Hematopoietic multipotent progenitor cell treated with erythropoietin and hydrocortisone succinate and interleukin-3 and kit ligand, for 4 days (in vitro differentiated cells): ENCODE data around the gene SLC14A1.
A peak's percentile ranks its signal among the peaks of the same experiment; 100 is the strongest.
"Not testable (repeated sequence)": the region's sequence is repeated elsewhere in the genome, so short reads cannot be mapped to it uniquely, and the experiment has no call there.

Source experiments
- DNase-seq: peaks from one replicate; pipeline ENCODE4 v3.0.0-alpha.2; 2015

SLC14A1 gene

DNA sequence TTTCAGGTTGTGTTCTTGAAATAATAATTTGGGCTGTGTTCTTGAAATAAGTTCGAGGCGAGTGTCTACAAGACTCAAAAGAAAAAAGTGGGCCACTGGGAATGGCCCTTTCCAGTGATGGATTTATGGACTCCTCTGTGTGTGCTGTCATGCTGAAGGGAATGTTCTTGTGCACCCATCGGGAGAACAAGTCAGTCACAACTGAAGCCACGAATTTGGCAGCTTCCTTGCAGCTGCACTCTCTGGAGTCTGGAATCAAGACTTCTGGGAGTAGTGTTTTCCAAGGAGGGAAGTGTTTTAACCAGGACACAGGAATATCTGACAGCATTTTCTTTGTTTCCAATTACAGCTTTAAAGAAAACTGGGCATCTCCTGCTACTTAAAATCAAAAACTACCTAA is 620 bp downstream of the SLC14A1 start:
- DNase-seq = no peak

DNA sequence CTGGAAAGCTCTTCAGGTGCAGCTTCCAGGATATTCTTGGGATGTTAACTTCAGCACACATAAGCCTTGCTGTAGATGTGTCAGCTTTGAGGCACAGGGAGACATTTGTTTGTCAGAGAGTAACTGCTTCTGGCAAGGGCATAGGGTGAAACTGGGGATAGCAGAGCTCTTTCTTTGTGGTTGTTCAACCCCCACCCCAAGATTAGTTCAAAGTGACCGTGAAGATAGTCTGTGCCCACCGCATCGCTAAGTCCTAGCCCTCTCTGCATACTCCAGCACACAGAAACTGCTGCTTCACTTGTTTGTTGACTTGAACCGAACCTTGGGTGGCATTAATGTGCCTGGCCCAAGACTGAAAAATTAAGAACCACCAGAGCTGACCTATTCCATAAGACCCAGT is 1.4 kb downstream of the SLC14A1 start:
- DNase-seq = no peak

DNA sequence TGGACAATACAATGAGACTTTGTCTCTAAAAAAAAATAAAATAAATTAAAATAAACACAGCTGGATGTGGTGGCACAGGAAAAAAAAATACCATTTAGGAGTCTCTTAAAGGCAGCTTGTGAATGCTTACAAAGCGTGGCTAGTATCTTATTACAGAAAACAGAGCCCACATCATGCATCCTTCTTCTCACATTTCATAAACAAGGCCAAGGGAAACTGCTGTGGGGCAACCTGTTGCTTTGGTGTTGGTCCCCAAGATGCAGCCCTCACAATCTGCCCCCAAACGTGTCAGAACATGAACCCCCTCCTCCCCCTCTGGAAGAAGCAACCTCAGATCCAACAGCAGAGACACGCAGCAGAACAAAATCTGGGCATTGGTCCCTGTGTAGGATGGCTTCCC is 2.6 kb downstream of the SLC14A1 start:
- DNase-seq = no peak

DNA sequence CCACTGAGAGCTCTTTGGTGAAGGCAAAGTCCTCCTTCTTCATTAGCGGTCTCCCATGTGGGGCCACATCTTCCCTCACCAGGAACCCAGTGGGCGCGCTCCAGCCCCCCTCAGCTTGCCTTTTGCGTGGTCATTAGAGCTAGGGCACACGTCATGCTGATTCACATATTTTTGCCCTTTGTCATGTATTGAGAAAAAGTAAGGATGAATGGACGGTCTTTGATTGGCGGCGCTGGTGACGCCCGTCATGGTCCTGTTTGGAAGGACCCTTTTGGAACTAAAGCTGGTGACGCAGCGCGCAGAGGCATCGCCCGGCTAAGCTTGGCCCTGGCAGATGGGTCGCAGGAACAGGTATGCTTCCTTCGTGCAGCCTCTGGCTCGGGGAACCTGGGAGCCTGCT is 3.1 kb downstream of the SLC14A1 start:
- DNase-seq = no peak

DNA sequence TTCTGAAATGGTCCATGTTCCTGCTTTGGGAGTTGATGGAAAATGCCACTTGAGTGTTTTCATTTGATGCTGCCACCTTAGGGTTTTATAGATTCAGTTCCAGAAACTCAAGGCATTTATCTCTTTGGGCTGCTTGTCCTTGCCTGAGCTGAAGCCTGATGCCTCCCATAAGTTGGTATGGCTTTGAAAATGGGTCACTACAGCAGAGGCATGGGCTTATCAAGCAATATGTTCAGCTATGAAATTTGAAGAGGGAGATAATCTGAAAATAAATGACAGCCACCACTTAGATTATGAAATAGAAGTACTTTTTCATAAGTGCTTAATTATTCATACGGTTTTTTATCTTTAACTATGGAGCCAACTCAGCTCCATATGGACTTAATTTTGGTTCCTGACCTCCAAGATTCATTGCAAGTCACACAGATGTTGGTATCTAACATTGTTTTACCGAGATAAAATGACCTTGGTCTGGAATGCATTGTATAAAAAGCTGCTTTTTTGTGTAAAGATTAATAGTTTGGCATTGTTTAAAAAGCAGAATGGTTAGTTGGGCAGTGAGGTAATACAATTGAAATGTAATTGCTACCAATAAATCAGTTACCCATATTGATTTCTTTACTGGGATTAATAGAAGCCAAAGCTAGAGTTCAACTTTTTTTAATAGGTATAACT is 4.5 kb downstream of the SLC14A1 start:
- DNase-seq = no peak

DNA sequence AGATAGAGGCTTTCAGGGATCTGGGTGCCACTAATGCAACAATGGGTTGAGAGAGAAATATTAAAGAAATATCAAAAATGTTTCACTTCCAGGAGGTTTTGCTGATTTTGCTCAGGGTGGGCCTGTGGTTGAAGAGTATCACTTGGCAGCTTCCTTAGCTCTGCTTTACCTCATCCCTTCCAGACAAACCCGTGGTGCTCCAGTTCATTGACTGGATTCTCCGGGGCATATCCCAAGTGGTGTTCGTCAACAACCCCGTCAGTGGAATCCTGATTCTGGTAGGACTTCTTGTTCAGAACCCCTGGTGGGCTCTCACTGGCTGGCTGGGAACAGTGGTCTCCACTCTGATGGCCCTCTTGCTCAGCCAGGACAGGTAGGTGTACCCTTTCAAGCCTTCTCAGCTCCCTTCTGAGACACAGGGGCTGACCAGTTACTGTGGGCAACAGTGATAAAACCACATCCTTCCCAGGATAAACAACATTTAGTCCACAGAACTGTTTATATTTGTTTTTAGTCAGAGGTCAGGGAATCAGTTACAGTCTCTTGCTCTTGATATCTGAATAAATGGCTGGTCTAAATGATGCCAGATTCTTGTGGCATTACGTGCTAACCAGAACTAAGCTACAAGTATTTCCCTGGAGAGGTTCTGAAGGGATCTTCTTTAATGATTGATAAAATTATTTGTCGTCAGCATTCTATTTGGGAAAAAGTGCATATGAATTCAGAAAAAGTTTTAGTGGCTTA is 7.0 kb downstream of the SLC14A1 start:
- DNase-seq = no peak

DNA sequence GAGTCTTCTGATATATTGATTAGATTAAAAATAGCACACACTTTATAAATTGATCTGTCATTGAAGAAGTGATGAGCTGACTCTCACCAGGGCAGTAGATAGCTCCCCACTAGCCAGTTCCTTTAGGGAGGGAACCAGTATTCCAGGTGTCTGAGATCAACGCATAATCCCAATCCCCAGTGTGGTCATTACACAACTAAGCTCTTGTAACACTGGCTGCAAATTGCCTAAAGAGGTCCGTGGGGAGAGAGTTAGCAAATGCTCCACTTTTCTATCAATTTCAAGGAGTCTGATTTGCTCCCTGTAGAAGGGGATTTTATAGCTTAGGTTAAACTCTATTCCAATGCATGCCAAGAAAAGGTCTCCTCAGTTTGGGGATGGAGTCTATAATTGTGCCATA is 7.7 kb downstream of the SLC14A1 start:
- DNase-seq = no peak

DNA sequence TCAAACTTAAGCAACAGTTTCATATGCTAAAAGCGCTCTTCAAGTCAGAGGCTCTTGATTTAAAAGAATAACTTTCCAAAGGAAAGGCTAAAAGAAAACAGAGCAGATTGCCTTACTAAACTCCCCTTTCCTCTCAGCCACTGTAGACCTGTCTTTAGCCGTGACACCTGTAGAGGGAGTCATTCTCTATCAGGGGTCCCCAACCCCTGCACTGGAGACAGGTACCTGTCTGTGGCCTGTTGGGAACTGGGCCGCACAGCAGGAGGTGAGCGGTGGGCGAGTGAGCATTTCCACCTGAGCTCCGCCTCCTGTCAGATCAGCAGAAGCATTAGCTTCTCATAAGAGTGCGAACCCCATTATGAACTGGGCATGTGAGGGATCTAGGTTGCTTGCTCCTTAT is 9.6 kb downstream of the SLC14A1 start:
- DNase-seq = no peak

DNA sequence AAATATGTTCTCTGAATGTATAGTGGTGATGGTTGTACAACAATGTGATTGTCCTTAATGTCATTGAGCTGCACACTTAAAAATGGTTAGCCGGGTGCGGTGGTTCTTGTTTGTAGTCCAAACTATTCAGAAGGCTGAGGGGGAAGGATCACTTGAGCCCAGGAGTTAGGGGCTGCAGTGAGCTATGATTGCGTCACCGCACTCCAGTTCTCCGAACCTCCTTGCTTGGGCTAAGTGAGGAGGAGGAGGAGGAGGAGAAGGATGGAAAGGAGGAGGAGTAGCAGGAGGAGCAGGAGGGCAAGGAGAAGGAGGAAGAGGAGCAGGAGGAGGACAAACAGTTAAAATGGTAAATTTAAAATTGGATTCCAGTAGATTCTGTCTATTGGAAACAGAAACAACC is 10.5 kb downstream of the SLC14A1 start:
- DNase-seq = no peak

DNA sequence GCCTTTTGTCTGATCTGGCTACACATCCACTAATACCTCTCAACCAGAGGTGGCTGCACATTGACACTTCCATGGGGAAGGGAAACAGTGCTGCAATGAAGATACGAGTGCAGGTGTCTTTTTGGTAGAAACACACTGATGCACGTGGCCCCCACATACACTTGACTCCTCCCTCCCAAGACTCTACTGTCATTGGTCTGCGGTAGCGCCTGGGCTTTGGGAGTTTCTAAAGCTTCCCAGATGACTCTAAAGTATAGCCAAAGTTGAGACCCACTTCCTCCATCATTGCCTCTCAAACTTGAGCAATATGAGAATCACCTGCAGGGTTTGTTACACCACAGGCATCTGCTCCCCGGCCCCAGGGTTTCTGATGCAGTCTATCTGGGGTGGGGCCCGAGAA is 11.0 kb downstream of the SLC14A1 start:
- DNase-seq = no peak

DNA sequence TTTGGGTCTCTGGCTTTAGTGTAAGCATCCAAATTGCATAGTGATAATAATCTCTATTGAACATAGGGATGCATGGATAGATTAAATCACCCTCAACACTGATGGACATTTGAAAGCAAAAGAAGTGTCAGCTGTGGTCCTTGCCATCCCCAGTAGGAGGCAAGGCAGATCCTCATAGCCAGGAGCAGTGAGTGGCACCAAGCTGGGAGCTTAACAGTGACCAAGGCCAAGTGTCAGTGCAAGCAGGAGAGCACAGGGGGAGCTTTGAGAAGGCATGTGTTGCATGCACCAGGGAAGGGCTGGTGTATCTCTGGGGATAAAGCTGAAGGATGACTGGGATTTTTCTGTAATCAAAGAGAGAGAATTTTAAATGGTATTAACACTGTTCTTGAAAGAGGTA is 14.7 kb downstream of the SLC14A1 start:
- DNase-seq = no peak

DNA sequence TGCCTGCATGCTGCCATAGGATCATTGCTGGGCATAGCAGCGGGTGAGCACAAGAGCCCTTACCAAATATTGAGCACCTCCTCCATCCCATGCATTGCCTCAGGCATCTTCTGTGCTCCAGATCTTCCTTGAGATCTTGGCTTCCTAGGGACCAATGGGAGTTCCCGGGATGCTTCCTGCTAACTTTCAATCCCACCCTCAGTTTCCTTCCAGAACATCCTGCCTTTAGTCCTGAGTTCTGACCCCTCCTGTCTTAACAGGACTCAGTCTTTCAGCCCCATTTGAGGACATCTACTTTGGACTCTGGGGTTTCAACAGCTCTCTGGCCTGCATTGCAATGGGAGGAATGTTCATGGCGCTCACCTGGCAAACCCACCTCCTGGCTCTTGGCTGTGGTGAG is 15.3 kb downstream of the SLC14A1 start:
- DNase-seq = no peak

DNA sequence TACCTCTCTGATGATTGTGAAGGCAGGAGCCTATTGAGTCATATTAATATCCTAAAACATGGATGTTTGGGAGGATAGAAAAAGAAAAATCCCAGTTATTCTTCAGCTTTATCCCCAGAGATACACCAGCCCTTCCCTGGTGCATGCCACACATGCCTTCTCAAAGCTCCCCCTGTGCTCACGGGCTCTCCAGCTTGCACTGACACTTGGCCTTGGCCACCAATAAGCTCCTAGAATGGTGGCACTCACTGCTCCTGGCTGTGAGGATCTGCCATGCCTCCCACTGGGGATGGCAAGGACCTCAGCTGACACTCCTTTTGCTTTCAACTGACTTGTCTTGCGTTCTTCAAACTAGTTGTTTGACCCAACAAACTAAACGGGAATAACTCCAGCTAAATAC is 15.9 kb downstream of the SLC14A1 start:
- no peak for DNase-seq

DNA sequence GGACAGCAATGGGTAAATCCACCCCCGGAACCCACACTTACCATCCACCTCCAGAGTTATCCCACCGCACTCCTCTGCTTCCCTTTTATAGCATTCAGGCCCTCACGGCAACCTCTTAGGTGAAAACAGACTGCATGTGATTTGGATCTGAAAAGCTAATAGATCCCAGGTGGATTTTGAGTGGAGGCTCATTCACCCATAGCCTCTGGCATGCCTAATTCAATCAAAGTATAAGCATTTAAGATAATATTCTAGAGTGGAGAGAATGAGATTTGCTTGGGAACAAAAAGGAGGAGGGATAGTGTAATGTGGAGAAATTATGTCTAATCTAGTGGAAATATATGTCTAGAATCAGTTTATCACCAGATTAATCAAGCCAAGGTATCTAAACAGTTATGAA is 17.1 kb downstream of the SLC14A1 start:
- no peak for DNase-seq

DNA sequence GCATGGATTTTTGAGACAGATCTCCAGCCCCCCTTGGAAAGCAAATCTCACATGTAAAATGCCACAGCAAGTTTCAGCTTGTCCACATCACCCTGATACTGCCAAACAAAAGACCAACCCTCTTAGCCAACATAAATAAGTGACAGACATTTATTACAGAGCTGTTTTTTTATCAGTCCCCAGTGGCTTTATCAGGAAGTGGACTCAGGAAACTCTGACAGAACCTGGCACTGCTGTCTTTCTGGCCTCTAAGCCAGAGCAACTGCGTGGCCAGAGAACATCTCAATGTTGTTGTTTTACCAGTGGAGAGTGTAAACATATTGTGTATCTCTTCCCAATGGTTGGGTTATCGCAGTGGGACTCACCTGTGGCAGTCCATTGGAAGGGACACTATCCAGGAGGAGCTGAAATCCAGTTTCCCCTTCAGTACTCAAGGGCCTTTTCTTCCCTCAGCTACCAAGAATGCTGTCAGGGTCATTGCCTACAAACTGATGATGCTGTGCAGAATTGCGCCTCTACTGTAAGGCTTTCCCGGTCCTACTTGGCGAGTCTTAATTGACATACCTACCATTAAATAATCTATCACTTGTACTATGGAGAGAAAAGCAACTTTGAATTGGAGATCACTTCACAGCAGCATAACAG is 22.0 kb downstream of the SLC14A1 start:
- peak; percentile 62 for DNase-seq

DNA sequence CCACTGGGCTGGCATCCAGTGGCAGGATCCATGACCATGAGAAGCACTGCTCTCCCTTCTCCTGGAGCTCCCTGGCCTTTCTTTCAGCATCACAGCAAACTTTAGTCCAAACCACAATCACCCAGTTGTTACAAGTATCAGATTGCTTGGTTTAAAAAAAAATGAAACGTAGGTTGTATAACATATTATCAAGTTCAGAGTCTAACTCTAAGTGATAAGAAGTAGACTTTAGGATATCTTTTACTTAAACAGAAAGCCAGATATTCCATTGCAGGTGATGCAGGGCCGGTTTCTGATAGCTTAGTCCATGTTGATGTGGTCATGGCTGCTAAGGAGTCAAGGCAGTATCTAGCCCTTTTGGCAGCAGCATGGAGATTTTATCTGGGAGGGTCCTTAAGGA is 24.5 kb downstream of the SLC14A1 start:
- DNase-seq = no peak

DNA sequence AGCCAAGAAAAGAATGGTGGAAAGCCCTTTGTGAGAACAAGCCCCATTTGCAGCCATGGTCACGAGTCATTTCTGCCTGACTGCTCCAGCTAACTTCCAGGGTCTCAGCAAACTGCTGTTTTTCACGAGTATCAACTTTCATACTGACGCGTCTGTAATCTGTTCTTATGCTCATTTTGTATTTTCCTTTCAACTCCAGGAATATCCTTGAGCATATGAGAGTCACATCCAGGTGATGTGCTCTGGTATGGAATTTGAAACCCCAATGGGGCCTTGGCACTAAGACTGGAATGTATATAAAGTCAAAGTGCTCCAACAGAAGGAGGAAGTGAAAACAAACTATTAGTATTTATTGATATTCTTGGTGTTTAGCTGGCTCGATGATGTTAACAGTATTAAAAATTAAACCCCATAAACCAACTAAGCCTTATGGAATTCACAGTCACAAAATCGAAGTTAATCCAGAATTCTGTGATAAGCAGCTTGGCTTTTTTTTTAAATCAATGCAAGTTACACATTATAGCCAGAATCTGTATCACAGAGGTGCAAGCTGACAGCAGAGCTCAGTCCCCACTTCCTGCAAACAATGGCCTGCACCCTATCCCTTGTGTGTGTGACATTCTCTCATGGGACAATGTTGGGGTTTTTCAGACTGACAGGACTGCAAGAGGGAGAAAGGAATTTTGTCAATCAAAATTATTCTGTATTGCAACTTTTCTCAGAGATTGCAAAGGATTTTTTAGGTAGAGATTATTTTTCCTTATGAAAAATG is 26.1 kb downstream of the SLC14A1 start:
- no peak for DNase-seq

DNA sequence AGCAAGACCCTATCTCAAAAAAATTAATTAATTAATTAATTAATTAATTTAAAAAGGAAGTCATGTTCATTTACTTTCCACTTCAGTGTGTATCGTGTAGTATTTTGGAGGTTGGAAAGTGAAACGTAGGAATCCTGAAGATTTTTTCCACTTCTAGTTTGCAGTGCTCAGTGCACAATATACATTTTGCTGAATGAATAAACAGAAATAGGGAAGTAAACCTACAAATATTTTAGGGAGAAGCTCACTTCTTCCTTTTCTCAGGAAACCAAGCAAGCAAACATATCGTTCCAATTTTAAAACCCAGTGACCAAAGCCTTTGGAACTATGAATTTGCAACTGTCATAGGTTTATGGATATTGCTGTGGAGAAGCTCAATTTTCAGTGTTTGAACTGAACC is 27.8 kb downstream of the SLC14A1 start:
- no peak for DNase-seq

DNA sequence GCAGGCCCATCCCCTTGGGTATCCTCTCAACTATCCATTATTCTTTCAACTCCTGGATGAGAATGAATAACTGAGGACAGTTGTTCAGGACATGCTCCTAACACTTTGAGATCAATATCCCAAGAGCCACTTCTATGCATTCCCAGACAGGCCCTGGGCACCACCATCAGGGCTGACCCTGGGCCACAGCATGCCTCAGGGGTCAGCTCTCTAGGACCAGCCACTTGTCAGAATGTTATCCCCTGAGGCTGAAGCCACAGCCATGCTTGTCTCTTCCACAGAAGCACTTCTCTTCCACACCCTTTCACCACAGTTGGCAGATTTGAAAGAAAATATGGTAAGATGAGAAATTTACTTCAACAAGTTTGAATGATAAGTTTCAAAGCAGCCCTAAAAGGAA is 28.7 kb downstream of the SLC14A1 start:
- DNase-seq = no peak

DNA sequence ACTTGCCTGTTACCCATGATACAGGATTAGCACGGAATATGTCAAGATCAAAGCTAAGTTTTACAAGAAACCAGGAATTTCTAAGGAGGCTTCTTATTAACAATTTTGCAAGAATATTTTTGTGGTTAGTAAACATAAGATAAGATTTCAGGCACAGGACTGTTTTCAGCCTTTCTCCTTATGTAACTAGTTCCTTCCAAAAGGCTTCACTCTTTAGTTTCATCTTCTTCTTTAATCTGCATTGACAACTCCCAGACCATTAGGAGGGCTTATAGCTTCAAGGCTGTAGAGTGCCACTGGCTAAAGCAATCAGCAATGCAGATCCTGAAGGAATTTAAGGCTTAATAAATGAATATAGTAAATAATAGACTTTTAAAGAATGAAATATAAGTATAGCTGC is 29.3 kb downstream of the SLC14A1 start:
- DNase-seq = no peak

DNA sequence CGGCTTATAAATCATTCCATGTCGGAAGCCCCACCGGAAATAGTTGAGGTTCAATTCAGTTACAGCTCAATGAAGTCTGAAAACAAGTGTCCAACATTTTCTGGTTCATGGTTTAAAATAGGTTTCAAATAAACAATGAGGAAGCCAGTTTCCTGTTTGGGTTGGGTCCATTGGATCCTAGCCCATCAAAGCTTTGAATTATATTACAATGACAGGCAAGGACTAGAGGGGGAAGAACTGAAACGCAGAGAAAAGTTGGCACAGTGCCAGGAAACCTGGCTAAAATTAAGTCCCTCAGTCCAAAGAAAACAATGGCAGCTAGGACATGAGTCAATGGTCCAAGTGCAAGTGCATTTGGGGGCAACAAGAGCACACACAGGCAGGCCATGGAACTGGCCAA is 32.0 kb downstream of the SLC14A1 start:
- peak; percentile 44 for DNase-seq

DNA sequence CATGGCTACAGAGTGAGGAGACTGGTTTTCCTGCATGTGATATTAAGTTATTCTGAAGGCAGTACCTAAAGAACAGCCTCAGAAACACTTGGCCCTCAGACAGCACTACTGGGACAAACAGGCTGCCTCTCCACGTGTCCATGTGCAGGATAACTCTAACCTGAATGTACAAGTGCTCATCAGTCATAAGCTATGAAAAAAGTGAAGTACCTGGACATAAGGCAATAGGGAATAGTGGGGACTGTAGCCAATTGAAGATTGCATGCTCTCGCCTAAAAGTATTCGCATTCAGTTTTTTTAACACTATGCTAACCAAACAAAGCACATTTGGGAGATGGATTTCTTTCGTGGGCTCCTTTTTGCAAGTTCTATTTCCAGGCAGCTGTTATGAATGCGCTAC is 33.0 kb downstream of the SLC14A1 start:
- no peak for DNase-seq

DNA sequence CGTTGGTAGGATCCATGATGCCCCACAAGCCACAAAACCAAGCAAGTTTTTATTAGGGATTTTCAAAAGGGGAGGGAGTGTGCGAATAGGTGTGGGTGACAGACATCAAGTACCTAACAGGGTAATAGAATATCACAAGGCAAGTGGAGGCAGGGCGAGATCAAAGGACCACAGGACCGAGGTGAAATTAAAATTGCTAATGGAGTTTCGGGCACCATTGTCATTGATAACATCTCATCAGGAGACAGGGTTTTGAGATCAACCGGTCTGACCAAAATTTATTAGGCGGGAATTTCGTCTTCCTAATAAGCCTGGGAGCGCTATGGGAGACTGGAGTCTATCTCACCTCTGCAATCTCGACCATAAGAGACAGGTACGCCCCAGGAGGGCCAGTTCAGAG is 33.7 kb downstream of the SLC14A1 start:
- not testable (repeated sequence) for DNase-seq
